ENCODE measurements around the gene CD58.

CD58 gene

GRCh38 chr1:116474921-116475849 is 95.6 kb downstream of the CD58 start:
- no peak for DNase-seq (ENCODE audit: low read depth in 1 of 2, low spot score in 1 of 2)

- DNase-seq (ENCODE audit: low read depth in 1 of 2, low spot score in 1 of 2) = no peak
Measured at GRCh38 chr1:116472431-116472961, 98.3 kb downstream of the CD58 start.

GRCh38 chr1:116471241-116471640 is 99.6 kb downstream of the CD58 start:
- DNase-seq (ENCODE audit: low read depth in 1 of 2, low spot score in 1 of 2) = no peak

GRCh38 chr1:116470671-116471070 is 100.2 kb downstream of the CD58 start:
- no peak for DNase-seq (ENCODE audit: low read depth in 1 of 2, low spot score in 1 of 2)

GRCh38 chr1:116466810-116467557 is 103.8 kb downstream of the CD58 start:
- no peak for DNase-seq (ENCODE audit: low read depth in 1 of 2, low spot score in 1 of 2)

GRCh38 chr1:116465845-116466685 is 104.8 kb downstream of the CD58 start:
- DNase-seq (ENCODE audit: low read depth in 1 of 2, low spot score in 1 of 2) = no peak

GRCh38 chr1:116465477-116465844 is 105.4 kb downstream of the CD58 start:
- DNase-seq (ENCODE audit: low read depth in 1 of 2, low spot score in 1 of 2) = no peak

All from stimulated activated CD4-positive, alpha-beta T cell treated with anti-CD3 and anti-CD28 coated beads, Interleukin-15, amount 100 ng/mL, for 1 hour (primary cell).